Neutrophil (primary cell): Measurements from ENCODE around the gene FHOD1.

Experiments
- H3K27ac ChIP-seq: fragments of 200-600 bp; sonication (generic); 2 replicates; pipeline ENCODE4 v1.5.1; 2016; ENCODE audit warnings: mild to moderate bottlenecking, moderate library complexity
- H3K27me3 ChIP-seq: fragments of 200-600 bp; sonication (generic); 2 replicates; pipeline ENCODE4 v1.6.0; 2016; ENCODE audit warnings: mild to moderate bottlenecking
- H3K36me3 ChIP-seq: fragments of 200-600 bp; sonication (generic); 2 replicates; pipeline ENCODE4 v1.5.1; 2017
- H3K4me1 ChIP-seq, 2 experiments: fragments of 200-600 bp in 1 of 2; sonication (generic) in 1 of 2; 1 replicate in 1 of 2; 2 replicates in 1 of 2; pipeline versions ENCODE4 v1.5.1 to v1.6.1; 2013 to 2016; ENCODE audit warnings: low read depth in 1 of 2, low read length in 1 of 2, mild to moderate bottlenecking in 1 of 2, moderate library complexity in 1 of 2; ENCODE audit not compliant: control insufficient read depth in 1 of 2, insufficient read depth in 1 of 2
- H3K4me3 ChIP-seq, 2 experiments: fragments of 200-600 bp in 1 of 2; sonication (generic) in 1 of 2; 1 replicate in 1 of 2; 2 replicates in 1 of 2; pipeline ENCODE4 v1.5.1; 2013 to 2016; ENCODE audit warnings: low read depth in 1 of 2, low read length in 1 of 2, mild to moderate bottlenecking in 1 of 2, moderate library complexity in 1 of 2
- H3K9me3 ChIP-seq: fragments of 200-600 bp; sonication (generic); 2 replicates; pipeline ENCODE4 v1.5.1; 2016
- CTCF ChIP-seq: fragments of 200-600 bp; sonication (generic); IDR thresholded peaks from 2 replicates; pipeline ENCODE4 v1.5.1; 2016; ENCODE audit warnings: antibody characterized with exemption

The FHOD1 gene

GRCh38 chr16:67245674-67246080 is 1.6 kb downstream of the FHOD1 start:
- peaks cover 53 to 63% of the 10 kb centered on the region in 2 experiments for H3K4me1 ChIP-seq
- peaks cover 32% of the 10 kb centered on the region for H3K27me3 ChIP-seq
- TF ChIP-seq CTCF: no peak
- H3K4me3 ChIP-seq: peak overlapping the region; percentile 82 to 88
- H3K27ac ChIP-seq: peak overlapping the region; percentile 99
- no peaks in the 10 kb centered on the region for H3K36me3 ChIP-seq
- no peaks in the 10 kb centered on the region for H3K9me3 ChIP-seq

GRCh38 chr16:67245186-67245585 is 2.1 kb downstream of the FHOD1 start:
- Histone ChIP-seq H3K4me3 (peak overlapping the region; percentile 82 to 88), H3K9me3 (no peaks in the 10 kb centered on the region), H3K27me3 (peaks cover 27% of the 10 kb centered on the region), H3K36me3 (no peaks in the 10 kb centered on the region), H3K27ac (peak overlapping the region; percentile 99), H3K4me1 (peaks cover 53 to 63% of the 10 kb centered on the region in 2 experiments)
- no peak for TF ChIP-seq CTCF

- H3K27ac ChIP-seq: peak overlapping the region; percentile 99
- peak overlapping the region; percentile 82 to 88 for H3K4me3 ChIP-seq
- peaks cover 53 to 63% of the 10 kb centered on the region in 2 experiments for H3K4me1 ChIP-seq
Observed at GRCh38 chr16:67244387-67245185, 2.7 kb downstream of the FHOD1 start.

GRCh38 chr16:67243481-67243880 is 3.8 kb downstream of the FHOD1 start:
- H3K27me3 ChIP-seq: peaks cover 10% of the 10 kb centered on the region

More at GRCh38 chr16:67244387-67245185, 2.7 kb downstream of the FHOD1 start:
- H3K27me3 ChIP-seq: peaks cover 21% of the 10 kb centered on the region
- H3K9me3 ChIP-seq: no peaks in the 10 kb centered on the region
- peak; percentile 13 for TF ChIP-seq CTCF
- peaks cover 3% of the 10 kb centered on the region for H3K36me3 ChIP-seq

GRCh38 chr16:67242138-67242730 is 5.0 kb downstream of the FHOD1 start:
- no peaks in the 10 kb centered on the region for H3K9me3 ChIP-seq
- H3K27ac ChIP-seq: peak overlapping the region; percentile 33
- no peaks in the 10 kb centered on the region for H3K27me3 ChIP-seq
- H3K4me1 ChIP-seq: peaks cover 38 to 45% of the 10 kb centered on the region in 2 experiments
- peaks cover 26% of the 10 kb centered on the region for H3K36me3 ChIP-seq
- H3K4me3 ChIP-seq: no peak overlapping the region
- no peak for TF ChIP-seq CTCF

More at GRCh38 chr16:67243481-67243880, 3.8 kb downstream of the FHOD1 start:
- H3K4me1 ChIP-seq: peaks cover 48 to 57% of the 10 kb centered on the region in 2 experiments
- H3K36me3 ChIP-seq: peaks cover 14% of the 10 kb centered on the region
- peak overlapping the region in 1 of 2 experiments; percentile 88 for H3K4me3 ChIP-seq
- no peak for TF ChIP-seq CTCF
- no peaks in the 10 kb centered on the region for H3K9me3 ChIP-seq
- peak overlapping the region; percentile 99 for H3K27ac ChIP-seq
